Stimulated activated naive B cell treated with anti-CD40 and anti-IgM and Interleukin-4, amounts not matched to agents 10 μg/mL and 1 μg/mL and 100 μg/mL, for 72 hours (primary cell): ENCODE data around the gene EHF.
A peak's percentile ranks its signal among the peaks of the same experiment; 100 is the strongest.

Experiments
- ATAC-seq, 2 donors: fragments of 150-1000 bp; cut with Tn5 transposase; replicated peaks; 2 replicates each; pipeline ENCODE4 v1.10.0; 2021; ENCODE audit warnings: moderate library complexity in 1 of 2
- DNase-seq: peaks from one replicate; pipeline ENCODE4 v3.0.0; 2021
- H3K27ac Mint-ChIP-seq: one replicate; pipeline ENCODE4 v1.8.0; 2022; ENCODE audit warnings: mild to moderate bottlenecking, mixed read lengths
- H3K27me3 Mint-ChIP-seq, 2 donors: one replicate each; pipeline ENCODE4 v1.8.0; 2022; ENCODE audit warnings: mixed read lengths in 2 of 2
- H3K36me3 Mint-ChIP-seq, 2 donors: one replicate each; pipeline ENCODE4 v1.8.0; 2022; ENCODE audit warnings: mixed read lengths in 2 of 2, mild to moderate bottlenecking in 1 of 2
- H3K4me1 Mint-ChIP-seq, 2 donors: one replicate each; pipeline ENCODE4 v1.8.0; 2022; ENCODE audit warnings: mixed read lengths in 2 of 2, mild to moderate bottlenecking in 1 of 2
- H3K4me3 Mint-ChIP-seq, 2 donors: one replicate each; pipeline ENCODE4 v1.8.0; 2022; ENCODE audit warnings: mild to moderate bottlenecking in 2 of 2, mixed read lengths in 2 of 2, moderate library complexity in 1 of 2
- H3K9me3 Mint-ChIP-seq, 2 donors: one replicate each; pipeline ENCODE4 v1.8.0; 2022; ENCODE audit warnings: mixed read lengths in 2 of 2, mild to moderate bottlenecking in 1 of 2

Gene EHF

GRCh38 chr11:34623463-34623862 is 2.6 kb downstream of the EHF start:
- H3K4me1 Mint-ChIP-seq = peaks cover 17 to 18% of the 10 kb centered on the region in 2 donors
- H3K27me3 Mint-ChIP-seq = peaks cover 30 to 38% of the 10 kb centered on the region in 2 donors
- H3K9me3 Mint-ChIP-seq = peaks cover 0 to 2% of the 10 kb centered on the region in 2 donors
- no peak overlapping the region for H3K27ac Mint-ChIP-seq
- H3K36me3 Mint-ChIP-seq = no peaks in the 10 kb centered on the region
- ATAC-seq (no peak), DNase-seq (no peak)
- no peak overlapping the region for H3K4me3 Mint-ChIP-seq

GRCh38 chr11:34624069-34624468 is 3.2 kb downstream of the EHF start:
- ATAC-seq (peak; percentile 56 to 78), DNase-seq (peak; percentile 30)
- Mint-ChIP-seq H3K9me3 (peaks cover 0 to 2% of the 10 kb centered on the region in 2 donors), H3K4me1 (peaks cover 17 to 18% of the 10 kb centered on the region in 2 donors), H3K27me3 (peaks cover 30 to 38% of the 10 kb centered on the region in 2 donors), H3K27ac (peak overlapping the region; percentile 47), H3K4me3 (peak overlapping the region in 1 of 2 donors; percentile 48), H3K36me3 (no peaks in the 10 kb centered on the region)

GRCh38 chr11:34625576-34625975 is 4.7 kb downstream of the EHF start:
- Mint-ChIP-seq H3K27ac (no peak overlapping the region), H3K27me3 (peaks cover 30 to 38% of the 10 kb centered on the region in 2 donors), H3K36me3 (no peaks in the 10 kb centered on the region), H3K4me3 (no peak overlapping the region), H3K9me3 (peaks cover 0 to 2% of the 10 kb centered on the region in 2 donors), H3K4me1 (peaks cover 3 to 9% of the 10 kb centered on the region in 2 donors)
- DNase-seq (no peak), ATAC-seq (no peak)

- H3K36me3 Mint-ChIP-seq = no peaks in the 10 kb centered on the region
- H3K4me1 Mint-ChIP-seq = peaks cover 0 to 7% of the 10 kb centered on the region in 2 donors
- H3K27ac Mint-ChIP-seq = no peak overlapping the region
- H3K9me3 Mint-ChIP-seq = peaks cover 0 to 2% of the 10 kb centered on the region in 2 donors
- H3K27me3 Mint-ChIP-seq = peaks cover 30 to 37% of the 10 kb centered on the region in 2 donors
- ATAC-seq = peak in 1 of 2 donors; percentile 45
- no peak for DNase-seq
- no peak overlapping the region for H3K4me3 Mint-ChIP-seq
Observed at GRCh38 chr11:34626393-34626792, 5.5 kb downstream of the EHF start.

GRCh38 chr11:34627197-34627596 is 6.3 kb downstream of the EHF start:
- Mint-ChIP-seq H3K27ac (no peak overlapping the region), H3K9me3 (peaks cover 0 to 2% of the 10 kb centered on the region in 2 donors), H3K4me3 (no peak overlapping the region), H3K36me3 (no peaks in the 10 kb centered on the region), H3K27me3 (peaks cover 22 to 31% of the 10 kb centered on the region in 2 donors), H3K4me1 (peaks cover 0 to 7% of the 10 kb centered on the region in 2 donors)
- DNase-seq (no peak), ATAC-seq (no peak)

GRCh38 chr11:34629711-34630110 is 8.8 kb downstream of the EHF start:
- Mint-ChIP-seq H3K36me3 (no peaks in the 10 kb centered on the region), H3K27me3 (peaks cover 16 to 17% of the 10 kb centered on the region in 2 donors), H3K27ac (no peak overlapping the region), H3K4me3 (no peak overlapping the region), H3K9me3 (no peaks in the 10 kb centered on the region), H3K4me1 (peaks cover 15 to 18% of the 10 kb centered on the region in 2 donors)
- DNase-seq = no peak
- no peak for ATAC-seq

- Mint-ChIP-seq H3K36me3 (no peaks in the 10 kb centered on the region), H3K9me3 (no peaks in the 10 kb centered on the region), H3K27me3 (peaks cover 12 to 13% of the 10 kb centered on the region in 2 donors), H3K4me1 (peaks cover 15 to 18% of the 10 kb centered on the region in 2 donors), H3K27ac (no peak overlapping the region), H3K4me3 (no peak overlapping the region)
- DNase-seq = no peak
- ATAC-seq = no peak
Observed at GRCh38 chr11:34630544-34630943, 9.7 kb downstream of the EHF start.

- ATAC-seq (no peak), DNase-seq (no peak)
- H3K27me3 Mint-ChIP-seq = peaks cover 8 to 10% of the 10 kb centered on the region in 2 donors
- no peak overlapping the region for H3K4me3 Mint-ChIP-seq
- no peaks in the 10 kb centered on the region for H3K36me3 Mint-ChIP-seq
- H3K27ac Mint-ChIP-seq = no peak overlapping the region
- no peaks in the 10 kb centered on the region for H3K9me3 Mint-ChIP-seq
- peaks cover 15 to 18% of the 10 kb centered on the region in 2 donors for H3K4me1 Mint-ChIP-seq
Observed at GRCh38 chr11:34631297-34631696, 10.4 kb downstream of the EHF start.

- Mint-ChIP-seq H3K36me3 (no peaks in the 10 kb centered on the region), H3K4me1 (peaks cover 14 to 15% of the 10 kb centered on the region in 2 donors), H3K27me3 (peaks cover 4 to 5% of the 10 kb centered on the region in 2 donors), H3K9me3 (no peaks in the 10 kb centered on the region), H3K27ac (peak overlapping the region; percentile 11), H3K4me3 (no peak overlapping the region)
- ATAC-seq (no peak), DNase-seq (no peak)
Observed at GRCh38 chr11:34631737-34632104, 10.8 kb downstream of the EHF start.

GRCh38 chr11:34632105-34632791 is 11.4 kb downstream of the EHF start:
- Mint-ChIP-seq H3K4me3 (no peak overlapping the region), H3K36me3 (no peaks in the 10 kb centered on the region), H3K4me1 (peaks cover 11 to 15% of the 10 kb centered on the region in 2 donors), H3K27ac (peak overlapping the region; percentile 11), H3K9me3 (no peaks in the 10 kb centered on the region), H3K27me3 (no peaks in the 10 kb centered on the region)
- ATAC-seq = no peak
- DNase-seq = no peak

GRCh38 chr11:34633640-34633989 is 12.7 kb downstream of the EHF start:
- Mint-ChIP-seq H3K27ac (no peak overlapping the region), H3K27me3 (no peaks in the 10 kb centered on the region)
- peak in 1 of 2 donors; percentile 12 for ATAC-seq

GRCh38 chr11:34633990-34634693 is 13.2 kb downstream of the EHF start:
- no peak overlapping the region for H3K27ac Mint-ChIP-seq
- H3K9me3 Mint-ChIP-seq = no peaks in the 10 kb centered on the region
- H3K27me3 Mint-ChIP-seq = no peaks in the 10 kb centered on the region
- DNase-seq (no peak), ATAC-seq (peak; percentile 88 to 93)
- no peaks in the 10 kb centered on the region for H3K36me3 Mint-ChIP-seq
- peaks cover 11 to 15% of the 10 kb centered on the region in 2 donors for H3K4me1 Mint-ChIP-seq
- H3K4me3 Mint-ChIP-seq = peak overlapping the region in 1 of 2 donors; percentile 7

More at GRCh38 chr11:34633640-34633989, 12.7 kb downstream of the EHF start:
- Mint-ChIP-seq H3K4me1 (peaks cover 11 to 15% of the 10 kb centered on the region in 2 donors), H3K4me3 (no peak overlapping the region), H3K36me3 (no peaks in the 10 kb centered on the region), H3K9me3 (no peaks in the 10 kb centered on the region)
- no peak for DNase-seq

- ATAC-seq (peak in 1 of 2 donors; percentile 5), DNase-seq (no peak)
- Mint-ChIP-seq H3K27ac (no peak overlapping the region), H3K27me3 (peaks cover 0 to 5% of the 10 kb centered on the region in 2 donors), H3K36me3 (no peaks in the 10 kb centered on the region), H3K9me3 (no peaks in the 10 kb centered on the region), H3K4me3 (no peak overlapping the region), H3K4me1 (peaks cover 11 to 15% of the 10 kb centered on the region in 2 donors)
Observed at GRCh38 chr11:34634694-34635062, 13.8 kb downstream of the EHF start.

- Mint-ChIP-seq H3K27ac (no peak overlapping the region), H3K4me3 (no peak overlapping the region), H3K36me3 (no peaks in the 10 kb centered on the region), H3K4me1 (peaks cover 11 to 15% of the 10 kb centered on the region in 2 donors), H3K27me3 (peaks cover 0 to 11% of the 10 kb centered on the region in 2 donors), H3K9me3 (no peaks in the 10 kb centered on the region)
- ATAC-seq (no peak), DNase-seq (no peak)
Observed at GRCh38 chr11:34636127-34636526, 15.2 kb downstream of the EHF start.

GRCh38 chr11:34637303-34637702 is 16.4 kb downstream of the EHF start:
- peaks cover 11 to 15% of the 10 kb centered on the region in 2 donors for H3K4me1 Mint-ChIP-seq
- no peak for ATAC-seq
- no peak overlapping the region for H3K27ac Mint-ChIP-seq

More at GRCh38 chr11:34637303-34637702, 16.4 kb downstream of the EHF start:
- peaks cover 0 to 12% of the 10 kb centered on the region in 2 donors for H3K27me3 Mint-ChIP-seq
- H3K36me3 Mint-ChIP-seq = no peaks in the 10 kb centered on the region
- no peak for DNase-seq
- no peak overlapping the region for H3K4me3 Mint-ChIP-seq
- no peaks in the 10 kb centered on the region for H3K9me3 Mint-ChIP-seq
